ENCODE measurements around the gene BMPR1B. TPM values are rescaled to one million over a fixed set of nuclear protein-coding genes. Genes with fewer than 3 reads are reported as not detected.
"Not testable (repeated sequence)": the region's sequence is repeated elsewhere in the genome, so short reads cannot be mapped to it uniquely, and the experiment has no call there.

The BMPR1B gene
- total and polyA plus RNA-seq, 2 experiments from 2014 or later = 1.6 to 3.3 TPM

- H3K9me2 ChIP-seq (replicated peaks; ENCODE audit: insufficient read depth) = no peaks in the 10 kb centered on the region
- no peak for DNase-seq (ENCODE audit: low spot score)
- H3K4me1 ChIP-seq (ENCODE audit: insufficient read depth) = no peaks in the 10 kb centered on the region
- H2AFZ ChIP-seq = no peak overlapping the region
- H3K9me3 ChIP-seq (ENCODE audit: low read depth) = no peaks in the 10 kb centered on the region
- H4K20me1 ChIP-seq (ENCODE audit: insufficient read depth, poor library complexity, severe bottlenecking) = no peaks in the 10 kb centered on the region
- WGBS (ENCODE audit: low lambda C conversion rate, missing lambda C conversion rate) = 90% methylated on average over 7 of the region's 7 CpGs
- H3K4me3 ChIP-seq = no peak overlapping the region
- no peaks in the 10 kb centered on the region for H3K36me3 ChIP-seq (replicated peaks; ENCODE audit: insufficient read depth, low read depth)
- TF ChIP-seq CTCF (IDR thresholded peaks at IDR 0.05; ENCODE audit: poor library complexity) (no peak), EZH2phosphoT487 (IDR thresholded peaks at IDR 0.05; ENCODE audit: low read depth, severe bottlenecking, unreplicated experiment) (no peak), EZH2 (IDR thresholded peaks at IDR 0.05; ENCODE audit: borderline replicate concordance) (no peak)
- H3K4me2 ChIP-seq = no peak overlapping the region
- no peaks in the 10 kb centered on the region for H3K27me3 ChIP-seq
- H3K79me2 ChIP-seq = no peaks in the 10 kb centered on the region
- no peak overlapping the region for H3K27ac ChIP-seq
Observed at GRCh38 chr4:95170176-95170575, 412.4 kb downstream of the BMPR1B start.

GRCh38 chr4:95171377-95171776 is 413.6 kb downstream of the BMPR1B start:
- not testable (repeated sequence) for H4K20me1 ChIP-seq (ENCODE audit: insufficient read depth, poor library complexity, severe bottlenecking); H3K4me2 ChIP-seq; H3K27ac ChIP-seq; H3K9me2 ChIP-seq (replicated peaks; ENCODE audit: insufficient read depth); H3K4me3 ChIP-seq; H3K79me2 ChIP-seq; H3K4me1 ChIP-seq (ENCODE audit: insufficient read depth); H3K9me3 ChIP-seq (ENCODE audit: low read depth); H3K36me3 ChIP-seq (replicated peaks; ENCODE audit: insufficient read depth, low read depth); H2AFZ ChIP-seq; H3K27me3 ChIP-seq; DNase-seq (ENCODE audit: low spot score)
- 100% methylated on average over 1 of the region's 3 CpGs for WGBS (ENCODE audit: low lambda C conversion rate, missing lambda C conversion rate)

- no peak for DNase-seq (ENCODE audit: low spot score)
- H3K9me3 ChIP-seq (ENCODE audit: low read depth) = no peaks in the 10 kb centered on the region
- no peaks in the 10 kb centered on the region for H3K9me2 ChIP-seq (replicated peaks; ENCODE audit: insufficient read depth)
- H3K79me2 ChIP-seq = no peaks in the 10 kb centered on the region
- no peak overlapping the region for H3K27ac ChIP-seq
- H3K4me1 ChIP-seq (ENCODE audit: insufficient read depth) = no peaks in the 10 kb centered on the region
- no peaks in the 10 kb centered on the region for H4K20me1 ChIP-seq (ENCODE audit: insufficient read depth, poor library complexity, severe bottlenecking)
- WGBS (ENCODE audit: low lambda C conversion rate, missing lambda C conversion rate) = 92% methylated on average over 2 of the region's 2 CpGs
- H3K4me2 ChIP-seq = no peak overlapping the region
- H3K27me3 ChIP-seq = no peaks in the 10 kb centered on the region
- TF ChIP-seq EZH2phosphoT487 (IDR thresholded peaks at IDR 0.05; ENCODE audit: low read depth, severe bottlenecking, unreplicated experiment) = no peak
- no peak for TF ChIP-seq EZH2 (IDR thresholded peaks at IDR 0.05; ENCODE audit: borderline replicate concordance)
- no peak for TF ChIP-seq CTCF (IDR thresholded peaks at IDR 0.05; ENCODE audit: poor library complexity)
- no peak overlapping the region for H2AFZ ChIP-seq
- no peak overlapping the region for H3K4me3 ChIP-seq
- H3K36me3 ChIP-seq (replicated peaks; ENCODE audit: insufficient read depth, low read depth) = no peaks in the 10 kb centered on the region
Observed at GRCh38 chr4:95178938-95179337, 421.2 kb downstream of the BMPR1B start.

GRCh38 chr4:95180531-95181242 is 422.9 kb downstream of the BMPR1B start:
- H3K4me2 ChIP-seq = no peak overlapping the region
- 82% methylated on average over 10 of the region's 10 CpGs for WGBS (ENCODE audit: low lambda C conversion rate, missing lambda C conversion rate)

More at GRCh38 chr4:95180531-95181242, 422.9 kb downstream of the BMPR1B start:
- Histone ChIP-seq H3K27ac (no peak overlapping the region), H3K9me3 (ENCODE audit: low read depth) (no peaks in the 10 kb centered on the region), H2AFZ (no peak overlapping the region), H3K4me3 (no peak overlapping the region), H3K9me2 (replicated peaks; ENCODE audit: insufficient read depth) (no peaks in the 10 kb centered on the region), H3K79me2 (no peaks in the 10 kb centered on the region), H3K36me3 (replicated peaks; ENCODE audit: insufficient read depth, low read depth) (no peaks in the 10 kb centered on the region), H3K27me3 (no peaks in the 10 kb centered on the region), H4K20me1 (ENCODE audit: insufficient read depth, poor library complexity, severe bottlenecking) (no peaks in the 10 kb centered on the region), H3K4me1 (ENCODE audit: insufficient read depth) (no peaks in the 10 kb centered on the region)
- no peak for DNase-seq (ENCODE audit: low spot score)
- no peak for TF ChIP-seq EZH2phosphoT487 (IDR thresholded peaks at IDR 0.05; ENCODE audit: low read depth, severe bottlenecking, unreplicated experiment)
- TF ChIP-seq EZH2 (IDR thresholded peaks at IDR 0.05; ENCODE audit: borderline replicate concordance) = no peak
- no peak for TF ChIP-seq CTCF (IDR thresholded peaks at IDR 0.05; ENCODE audit: poor library complexity)

Data from hepatocyte (in vitro differentiated cells).